NCI-H1417 (cell line): ENCODE results near the gene FGFBP3.
A peak's percentile ranks its signal among the peaks of the same experiment; 100 is the strongest.

ENCODE experiments used
- DNase-seq, 3 experiments: peaks; one replicate each; lab custom pipeline; 2025; lab: John Stamatoyannopoulos, UW

FGFBP3 gene, protein sequence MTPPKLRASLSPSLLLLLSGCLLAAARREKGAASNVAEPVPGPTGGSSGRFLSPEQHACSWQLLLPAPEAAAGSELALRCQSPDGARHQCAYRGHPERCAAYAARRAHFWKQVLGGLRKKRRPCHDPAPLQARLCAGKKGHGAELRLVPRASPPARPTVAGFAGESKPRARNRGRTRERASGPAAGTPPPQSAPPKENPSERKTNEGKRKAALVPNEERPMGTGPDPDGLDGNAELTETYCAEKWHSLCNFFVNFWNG

DNA sequence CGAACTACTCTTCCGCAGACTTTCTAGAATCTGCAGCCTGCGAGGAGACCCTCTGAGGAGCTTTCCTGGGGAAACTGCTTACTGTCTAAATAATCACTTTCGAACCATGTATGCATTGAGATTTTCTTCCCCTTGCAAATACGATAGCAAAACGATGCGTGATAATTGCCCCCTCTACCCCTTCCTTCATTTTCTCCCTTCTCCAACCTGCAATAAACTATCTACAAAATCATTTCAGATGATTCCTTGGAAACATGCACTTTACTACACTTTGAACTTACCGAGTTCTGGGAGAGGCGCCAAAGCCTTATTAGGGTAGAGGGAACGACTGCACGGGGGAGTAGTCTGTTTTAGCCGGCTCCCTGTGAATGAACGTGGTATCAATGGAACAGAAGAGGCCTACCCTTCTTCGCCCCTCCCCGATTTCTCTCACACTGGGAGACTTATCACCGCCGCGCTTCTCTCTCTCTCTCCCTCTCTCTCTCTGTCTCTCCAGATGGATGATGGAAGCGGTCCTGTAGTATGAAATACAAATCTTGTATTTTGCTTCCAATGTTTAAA, at the start of gene FGFBP3:
FGFBP3 (minus strand) TSS at position 370 of the 561 bp plus-strand sequence. CDS start 517 bp downstream, outside the sequence.
- peak; percentile 29 to 82 (median 69) for DNase-seq

DNA sequence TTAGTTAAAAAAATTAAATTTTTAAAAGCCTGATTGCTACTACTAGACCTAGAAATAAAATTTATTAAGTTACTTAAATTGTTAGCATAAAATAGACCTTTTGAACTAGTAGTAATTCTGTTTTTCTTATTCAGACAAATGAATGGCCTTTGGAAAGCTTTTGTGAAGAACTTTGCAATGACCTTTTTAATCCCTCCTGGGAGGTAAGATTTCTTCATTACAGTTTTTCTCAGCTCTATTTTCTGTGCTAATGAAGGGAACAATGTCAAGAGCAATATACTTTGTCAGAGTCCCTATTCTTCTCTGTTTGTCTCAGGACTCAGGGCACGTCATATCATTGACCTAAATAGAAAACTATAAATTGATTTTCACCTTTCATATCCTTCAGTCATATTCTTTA, 47.8 kb upstream of the FGFBP3 start:
- no peak for DNase-seq

DNA sequence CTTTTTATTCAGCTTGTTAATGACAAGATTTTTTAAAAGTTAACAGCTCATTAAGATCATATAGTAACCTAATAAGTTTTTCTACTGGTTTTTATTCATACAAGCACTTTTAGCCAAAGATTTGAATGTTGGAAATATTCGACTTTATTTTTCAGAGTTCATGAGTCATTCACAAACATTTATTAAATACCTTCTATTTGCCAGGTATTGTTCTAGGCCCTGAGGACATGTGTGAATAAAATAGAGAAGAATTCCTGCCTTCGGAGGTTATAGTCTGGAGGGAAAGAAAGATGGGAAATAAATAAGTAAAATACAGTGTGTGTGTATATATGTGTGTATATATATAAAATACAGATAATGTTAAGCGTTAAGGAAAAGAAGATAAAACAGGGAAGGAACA, 45.8 kb upstream of the FGFBP3 start:
- no peak for DNase-seq

DNA sequence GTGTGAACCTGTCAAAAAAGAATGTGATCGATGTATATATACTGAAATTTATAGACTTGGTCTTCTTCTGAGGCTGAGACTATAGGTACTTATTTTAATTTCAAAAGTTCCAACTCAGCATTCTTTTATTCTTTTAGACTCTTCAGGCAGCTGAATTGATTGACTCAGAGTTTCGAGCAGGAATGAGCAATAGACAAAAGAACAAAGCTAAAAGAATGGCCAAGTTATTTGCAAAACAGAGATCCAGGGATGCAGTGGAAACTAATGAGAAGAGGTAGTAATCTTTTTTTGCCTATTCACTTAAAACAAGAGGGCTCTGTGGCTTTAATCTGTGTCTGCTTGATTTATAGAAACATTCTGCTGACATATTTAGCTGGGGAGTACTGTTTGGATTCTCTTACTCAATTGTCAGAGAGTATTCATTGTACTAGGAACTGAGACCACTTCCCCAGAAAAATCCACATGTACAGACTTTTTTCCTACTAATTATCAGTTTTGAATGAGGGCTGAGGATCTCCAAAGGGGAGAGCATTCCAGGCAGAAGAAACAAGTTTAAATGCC, 44.4 kb upstream of the FGFBP3 start:
- no peak for DNase-seq

DNA sequence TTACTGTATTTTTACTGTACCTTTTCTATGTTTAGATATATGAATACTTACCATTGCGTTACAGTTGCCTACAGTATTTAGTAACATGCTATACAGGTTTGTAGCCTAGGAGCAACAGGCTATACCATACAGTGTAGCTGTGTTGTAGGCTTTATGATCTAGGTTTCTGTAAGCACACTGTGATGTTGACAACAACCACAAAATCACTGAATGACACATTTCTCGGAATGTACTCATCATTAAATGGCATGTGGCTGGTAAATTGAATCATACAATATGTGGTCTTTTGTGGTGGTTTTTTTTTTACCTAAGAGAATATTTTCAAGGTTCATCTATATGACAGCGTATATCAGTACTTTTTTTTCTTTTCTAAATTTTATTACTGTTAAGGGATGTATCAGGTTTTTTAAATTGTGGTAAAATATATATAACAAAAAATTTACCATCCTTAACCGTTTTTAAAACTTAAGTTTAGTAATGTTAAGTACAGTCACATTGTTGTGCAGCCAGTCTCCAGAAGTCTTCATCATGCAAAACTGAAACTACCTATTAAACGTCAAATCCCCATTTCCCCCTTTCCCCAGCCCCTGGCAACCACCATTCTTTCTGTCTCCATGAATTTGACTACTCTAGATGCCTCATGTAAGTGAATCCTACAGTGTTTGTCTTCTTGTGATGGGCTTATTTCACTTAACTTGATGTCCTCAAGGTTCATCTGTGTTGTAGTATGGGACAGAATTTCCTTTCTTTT, 35.8 kb upstream of the FGFBP3 start:
- no peak for DNase-seq

DNA sequence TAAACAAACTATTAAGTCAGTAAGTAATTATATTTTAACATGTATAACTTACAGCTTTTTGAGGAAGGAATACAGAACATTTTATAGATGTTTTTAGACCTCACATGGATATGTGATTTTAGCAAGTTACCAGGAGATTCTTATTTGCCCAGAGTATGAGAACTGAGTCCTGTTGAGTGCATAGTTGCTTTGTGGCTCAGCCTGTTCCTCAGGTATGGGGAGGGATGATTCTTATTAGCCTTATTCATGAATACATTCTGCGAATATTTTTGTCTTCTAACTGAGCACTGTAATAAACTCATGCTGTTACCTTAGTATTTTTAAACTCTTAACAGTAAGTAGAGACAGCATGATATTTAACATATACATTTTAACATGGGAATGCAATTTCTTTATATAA, 32.1 kb upstream of the FGFBP3 start:
- no peak for DNase-seq

DNA sequence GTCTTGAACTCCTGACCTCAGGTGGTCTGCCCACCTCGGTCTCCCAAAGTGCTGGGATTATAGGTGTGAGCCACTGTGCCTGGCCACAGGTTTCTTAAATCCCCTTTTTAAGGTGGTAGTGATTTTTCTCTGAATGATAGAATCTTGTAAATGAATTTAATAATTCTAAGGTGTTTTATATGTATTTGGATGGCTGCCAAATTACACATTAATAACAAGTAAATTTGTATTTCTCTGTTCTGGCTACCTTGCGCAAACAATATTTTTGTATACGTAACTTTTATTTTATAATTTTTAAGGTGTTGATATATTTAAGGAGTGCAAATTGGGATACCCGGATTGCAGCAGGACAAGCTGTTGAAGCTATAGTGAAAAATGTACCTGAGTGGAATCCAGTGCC, 30.4 kb upstream of the FGFBP3 start:
- no peak for DNase-seq

DNA sequence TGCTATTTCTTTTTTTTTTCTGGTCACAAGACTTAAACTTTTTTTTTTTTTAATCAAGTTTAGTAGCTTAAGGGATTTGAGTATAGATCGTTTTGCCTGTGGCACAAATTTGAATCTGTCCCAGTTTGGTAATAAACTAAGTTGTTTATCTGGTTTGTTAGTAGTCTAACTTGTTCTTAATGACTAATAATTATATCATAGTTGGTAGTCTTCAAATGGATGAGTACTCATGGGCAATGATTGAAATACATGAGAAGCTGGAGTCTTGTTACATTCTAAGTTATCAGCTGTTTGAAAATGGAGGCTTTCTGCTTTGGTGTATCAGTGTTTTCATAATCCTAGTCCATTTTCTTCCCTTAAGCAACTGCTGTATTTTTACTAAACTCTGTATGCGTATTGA, 26.6 kb upstream of the FGFBP3 start:
- no peak for DNase-seq

DNA sequence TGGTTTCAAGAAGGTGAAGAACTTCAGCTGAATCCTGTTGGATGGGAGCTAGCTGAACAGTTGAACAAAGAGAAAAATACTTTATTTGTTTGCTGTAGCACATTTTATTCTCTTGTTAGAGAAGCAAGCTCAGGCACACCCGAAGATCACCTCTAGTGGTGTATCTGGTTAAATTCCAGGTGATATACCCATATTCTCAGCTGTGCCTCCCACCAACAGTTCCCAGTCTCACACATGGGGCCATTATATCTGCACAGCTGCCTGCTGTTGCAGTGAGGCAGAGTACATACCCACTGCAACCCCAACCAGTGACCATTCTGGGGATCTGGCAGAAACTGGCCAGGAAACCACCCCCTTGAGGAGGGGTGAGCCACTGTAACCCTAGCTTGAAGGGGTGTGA, 23.5 kb upstream of the FGFBP3 start:
- no peak for DNase-seq

DNA sequence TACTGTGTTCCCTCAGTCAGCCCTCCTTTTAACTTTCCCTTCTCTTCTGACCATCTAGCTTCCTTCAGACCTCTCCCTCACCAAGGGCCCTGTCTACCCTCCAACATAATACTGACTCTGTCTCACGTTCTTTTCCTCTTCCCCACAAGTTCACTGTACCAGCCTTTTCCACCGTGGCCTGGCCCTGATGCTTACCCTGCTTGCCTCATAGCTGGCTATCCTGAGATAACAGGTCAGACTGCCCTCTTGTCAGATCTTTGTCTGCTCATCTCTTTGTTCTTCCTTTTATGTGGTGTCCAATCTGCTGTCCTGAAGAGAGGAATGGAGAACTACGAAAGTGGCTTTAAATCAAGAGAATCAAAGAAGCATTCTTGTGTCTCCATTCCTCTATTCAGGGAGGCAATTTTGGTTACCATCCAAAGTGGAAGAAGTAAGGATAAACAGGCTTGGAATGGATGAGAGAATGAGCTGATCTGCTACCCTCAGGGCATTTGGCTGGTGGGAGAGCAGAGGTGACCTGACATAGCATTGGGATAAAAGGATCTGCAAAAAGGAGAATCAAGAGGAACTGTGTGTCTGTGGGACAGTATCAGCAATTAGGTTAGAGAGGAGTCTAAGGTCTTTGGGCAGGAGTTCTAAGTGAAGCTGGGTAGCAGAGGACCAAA, 22.4 kb upstream of the FGFBP3 start:
- DNase-seq: no peak

DNA sequence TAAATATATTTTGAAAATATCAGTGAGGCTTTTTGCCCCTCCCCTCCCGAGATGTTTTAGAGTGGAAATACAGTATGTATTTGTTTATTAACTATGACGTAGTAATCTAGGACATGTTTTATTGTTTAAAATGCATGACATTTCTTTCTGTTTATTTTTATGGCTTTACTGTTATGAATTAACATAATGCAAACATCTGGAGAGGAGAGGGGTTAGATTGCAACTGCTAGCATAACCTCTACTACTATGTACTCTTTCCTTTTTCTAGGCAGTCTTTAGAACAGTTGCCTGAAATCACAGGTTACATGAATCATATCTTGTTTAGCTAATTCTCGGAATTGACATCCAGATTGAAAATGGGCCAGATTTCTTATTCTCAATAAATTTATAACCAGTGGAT, 21.7 kb upstream of the FGFBP3 start:
- no peak for DNase-seq

DNA sequence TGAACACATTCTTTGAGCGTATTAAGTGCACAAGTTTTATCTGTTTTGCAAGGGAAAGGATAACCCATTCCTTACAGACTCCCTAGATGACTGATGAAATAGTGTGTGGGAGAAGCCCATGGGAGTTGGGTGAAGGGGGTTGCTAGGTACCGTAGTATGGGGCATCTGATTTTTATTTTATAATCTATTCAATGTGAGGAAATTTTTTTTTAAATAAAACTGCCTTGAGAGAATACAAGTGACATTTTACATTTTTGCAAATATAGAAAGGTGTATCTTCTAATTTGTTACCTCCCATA, 15.7 kb upstream of the FGFBP3 start:
- DNase-seq: no peak

DNA sequence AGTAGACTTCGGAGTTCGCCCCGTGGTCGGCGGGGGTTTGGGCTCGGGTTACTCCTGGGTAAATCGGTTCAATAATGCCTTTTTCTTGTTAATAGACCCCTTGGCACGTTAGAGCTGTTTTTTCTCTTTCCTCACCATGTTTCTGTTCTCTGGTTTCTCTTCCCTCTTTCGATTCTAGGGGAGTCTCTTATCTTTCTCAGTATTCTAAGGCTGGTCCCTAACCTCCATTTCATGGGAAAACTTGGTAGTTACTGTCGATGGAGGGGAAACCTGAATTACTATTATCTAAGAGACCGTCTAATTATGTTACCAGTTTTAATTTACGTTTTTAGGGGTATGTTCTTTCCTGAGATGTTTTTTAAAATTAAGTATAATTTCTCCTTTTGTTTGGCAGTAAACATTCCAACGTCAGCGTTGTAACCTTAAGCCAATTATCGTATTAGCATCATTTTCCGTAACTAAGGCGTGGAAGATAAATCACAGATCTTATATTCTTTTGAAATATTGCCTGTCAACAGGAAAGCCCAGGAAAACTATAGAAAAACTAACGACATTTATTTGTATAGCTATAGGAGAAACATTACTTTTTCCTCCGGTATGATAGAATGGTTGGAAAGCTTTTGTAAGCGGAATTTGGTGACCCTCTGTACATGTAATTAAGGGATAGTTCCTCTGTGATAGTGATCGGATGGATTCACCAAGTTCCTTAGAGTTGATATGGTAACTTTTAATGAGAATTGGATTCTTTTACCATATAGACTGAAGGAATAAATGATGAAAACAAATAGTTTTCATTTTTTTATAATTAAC, 15.1 kb upstream of the FGFBP3 start:
- DNase-seq: peak in 1 of 3 experiments; percentile 34

DNA sequence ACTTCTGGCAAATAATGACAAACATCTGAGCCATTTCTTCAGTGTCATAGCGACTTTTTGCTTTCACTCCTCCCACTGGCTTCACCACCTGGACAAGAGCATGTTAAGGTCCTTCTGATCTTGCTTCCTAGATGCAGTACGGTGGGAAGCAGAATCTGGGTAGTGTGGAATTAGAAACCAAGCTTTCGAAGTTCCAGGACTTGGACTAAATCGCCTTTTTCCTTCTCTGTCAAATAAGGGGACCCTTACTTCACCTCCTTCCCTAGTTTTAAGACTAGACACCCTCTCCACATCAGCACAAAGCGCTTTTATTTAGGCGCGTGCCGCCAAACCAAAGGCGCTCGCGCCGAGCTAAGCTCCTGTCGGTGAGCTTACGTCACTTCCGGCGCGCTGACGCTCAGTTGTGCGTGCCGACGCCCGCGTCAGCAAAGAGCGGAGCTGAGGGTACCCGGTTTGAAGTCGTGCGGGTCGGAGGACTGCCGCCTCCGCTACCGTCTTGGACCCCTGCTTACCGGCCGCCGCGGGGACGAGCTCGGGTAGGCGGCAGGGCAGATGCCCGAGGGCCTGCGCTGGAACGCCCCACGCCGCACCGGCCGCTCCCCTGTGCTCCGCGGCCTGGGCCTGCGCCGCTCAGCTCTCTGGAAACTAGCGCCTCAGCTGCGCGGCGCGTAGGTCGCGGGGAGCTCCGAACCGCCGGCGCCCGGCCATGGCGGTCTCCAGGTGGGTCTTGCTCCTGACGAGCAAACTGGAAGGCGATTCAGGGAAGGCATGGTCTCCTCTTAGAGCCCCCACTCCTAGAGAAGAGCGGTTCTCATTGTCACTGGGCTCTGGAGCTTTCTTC, 14.3 kb upstream of the FGFBP3 start, which contains the start of gene BTAF1:
BTAF1 (plus strand) TSS at position 400 of the 841 bp plus-strand sequence; CDS start at position 707, 307 bp downstream.
- DNase-seq: peak; percentile 84 to 92 (median 88)

DNA sequence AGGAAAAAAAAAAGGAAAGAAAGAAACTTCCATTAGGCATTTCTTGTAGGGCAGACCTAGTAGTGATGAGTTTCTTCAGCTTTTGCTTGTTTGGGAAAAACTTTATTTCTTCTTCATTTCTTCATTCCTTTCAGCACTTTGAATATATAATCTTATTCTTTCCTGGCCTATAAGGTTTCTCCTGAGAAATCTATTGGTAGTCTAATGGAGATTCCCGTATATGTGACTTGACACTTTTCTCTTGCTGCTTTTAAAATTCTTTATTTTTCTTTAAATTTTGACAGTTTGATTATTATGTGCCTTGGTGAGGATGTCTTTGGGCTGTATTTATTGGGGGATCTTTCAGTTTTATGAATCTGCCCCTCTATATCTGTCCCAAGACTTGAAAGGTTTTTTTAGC, 10.4 kb upstream of the FGFBP3 start:
- no peak for DNase-seq

DNA sequence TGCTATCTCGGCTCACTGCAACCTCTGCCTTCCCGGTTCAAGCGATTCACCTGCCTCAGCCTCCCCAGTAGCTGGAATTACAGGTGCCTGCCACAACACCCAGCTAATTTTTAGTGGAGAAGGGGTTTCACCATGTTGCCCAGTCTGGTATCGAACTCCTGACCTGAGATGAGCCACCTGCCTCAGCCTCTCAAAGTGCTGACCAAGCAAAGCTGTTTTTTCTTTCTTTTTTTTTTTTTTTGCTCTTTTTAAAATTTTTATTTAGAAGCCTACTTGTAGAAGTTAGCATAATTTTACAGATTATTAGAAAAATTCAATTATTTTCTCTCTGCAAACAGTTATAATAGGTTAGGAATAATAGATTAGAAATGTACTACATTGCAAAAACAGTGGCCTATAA, 1.2 kb upstream of the FGFBP3 start:
- no peak for DNase-seq

DNA sequence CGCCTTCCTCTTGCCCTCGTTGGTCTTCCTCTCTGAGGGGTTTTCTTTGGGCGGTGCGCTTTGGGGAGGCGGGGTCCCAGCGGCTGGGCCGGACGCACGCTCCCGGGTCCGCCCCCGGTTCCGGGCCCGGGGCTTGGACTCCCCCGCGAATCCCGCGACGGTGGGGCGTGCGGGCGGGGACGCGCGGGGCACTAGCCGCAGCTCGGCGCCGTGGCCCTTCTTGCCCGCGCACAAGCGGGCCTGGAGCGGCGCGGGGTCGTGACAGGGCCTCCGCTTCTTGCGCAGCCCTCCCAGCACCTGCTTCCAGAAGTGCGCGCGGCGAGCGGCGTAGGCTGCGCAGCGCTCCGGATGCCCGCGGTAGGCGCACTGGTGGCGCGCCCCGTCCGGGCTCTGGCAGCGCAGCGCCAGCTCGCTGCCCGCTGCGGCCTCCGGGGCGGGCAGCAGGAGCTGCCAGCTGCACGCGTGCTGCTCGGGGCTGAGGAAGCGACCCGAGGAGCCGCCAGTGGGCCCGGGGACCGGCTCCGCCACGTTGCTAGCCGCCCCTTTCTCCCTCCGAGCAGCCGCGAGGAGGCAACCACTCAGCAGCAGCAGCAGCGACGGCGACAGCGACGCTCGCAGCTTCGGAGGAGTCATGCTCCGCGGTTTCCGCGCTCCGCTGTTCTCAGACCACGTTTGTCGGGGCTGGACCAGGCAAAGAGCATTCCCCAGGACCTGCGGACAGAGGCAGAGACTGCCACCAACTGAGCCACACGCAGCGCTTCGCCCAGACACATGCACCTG, 759 bp downstream of the FGFBP3 start:
- DNase-seq: peak; percentile 70 to 89 (median 87)

DNA sequence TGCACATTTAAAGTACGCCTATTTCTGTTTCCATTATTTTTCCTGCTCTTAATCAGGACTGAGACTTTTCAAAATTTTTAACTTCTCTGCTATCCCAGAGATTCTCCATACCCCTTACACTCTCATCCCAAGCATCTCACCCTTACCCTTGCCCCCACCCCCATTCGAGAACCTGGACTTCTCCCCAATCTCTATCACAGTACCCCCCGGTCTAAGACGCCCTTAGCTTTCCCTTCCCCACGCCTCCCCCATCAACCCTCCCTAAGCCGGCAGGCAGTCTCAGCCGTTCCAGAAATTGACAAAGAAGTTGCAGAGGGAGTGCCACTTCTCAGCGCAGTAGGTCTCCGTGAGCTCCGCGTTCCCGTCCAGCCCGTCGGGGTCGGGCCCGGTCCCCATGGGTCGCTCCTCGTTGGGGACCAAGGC, 1.4 kb downstream of the FGFBP3 start:
- DNase-seq: peak in 1 of 3 experiments; percentile 40

DNA sequence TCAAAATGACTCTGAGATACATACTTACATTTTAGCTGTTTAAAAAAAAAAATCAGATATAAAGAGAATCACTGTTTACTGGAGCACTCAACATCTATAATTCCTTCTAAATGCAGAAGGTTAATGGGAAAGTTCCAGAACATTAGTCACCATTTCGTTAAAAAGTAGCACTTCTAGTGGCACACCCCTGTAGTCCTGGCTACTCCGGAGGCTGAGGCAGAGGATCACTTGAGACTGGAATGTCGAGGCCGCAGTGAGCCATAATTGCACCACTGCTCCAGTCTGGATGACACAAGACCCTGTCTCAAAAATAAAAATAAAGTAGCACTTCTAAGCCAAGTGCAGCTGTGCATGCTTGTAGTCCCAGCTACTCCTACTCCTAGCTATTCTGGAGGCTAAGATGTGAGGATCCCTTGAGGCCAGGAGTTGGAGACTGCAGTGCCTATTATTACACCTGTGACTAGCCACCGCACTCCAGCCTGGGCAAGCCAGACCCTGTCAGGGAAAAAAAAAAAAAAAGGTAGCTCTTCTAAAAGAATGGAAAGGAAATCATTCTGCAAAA, 2.2 kb downstream of the FGFBP3 start:
- no peak for DNase-seq
